ENCODE results near the gene UBASH3A.

UBASH3A gene

GRCh38 chr21:42424914-42425541 lies 21.3 kb downstream of the UBASH3A start:
- TF ChIP-seq TEAD4 (IDR thresholded peaks at IDR 0.05) (no peak), FOXM1 (IDR thresholded peaks at IDR 0.05; ENCODE audit: borderline replicate concordance, low read depth) (no peak), YY1 (IDR thresholded peaks at IDR 0.05; ENCODE audit: low read depth) (no peak), MAX (IDR thresholded peaks at IDR 0.05) (no peak), TCF12 (IDR thresholded peaks at IDR 0.05; ENCODE audit: low read depth) (no peak), ZBTB7A (IDR thresholded peaks at IDR 0.05; ENCODE audit: low read depth) (no peak), EGR1 (IDR thresholded peaks at IDR 0.05) (no peak), TAF1 (IDR thresholded peaks at IDR 0.05; ENCODE audit: low read depth) (no peak), RAD21 (IDR thresholded peaks at IDR 0.05; ENCODE audit: low read depth) (no peak)

- TF ChIP-seq CREB1 (IDR thresholded peaks at IDR 0.05; ENCODE audit: low read depth) (no peak), YY1 (IDR thresholded peaks at IDR 0.05; ENCODE audit: low read depth) (no peak), EGR1 (IDR thresholded peaks at IDR 0.05) (no peak), TCF12 (IDR thresholded peaks at IDR 0.05; ENCODE audit: low read depth) (no peak), USF1 (IDR thresholded peaks at IDR 0.05) (no peak), TEAD4 (IDR thresholded peaks at IDR 0.05) (no peak)
These were observed 21.9 kb downstream of the UBASH3A start for GRCh38 chr21:42425591-42425990.

GRCh38 chr21:42426424-42426823 lies 22.7 kb downstream of the UBASH3A start:
- TF ChIP-seq FOXM1 (IDR thresholded peaks at IDR 0.05; ENCODE audit: borderline replicate concordance, low read depth) (no peak), USF1 (IDR thresholded peaks at IDR 0.05) (no peak), EP300 (IDR thresholded peaks at IDR 0.05; ENCODE audit: borderline replicate concordance) (no peak), TAF1 (IDR thresholded peaks at IDR 0.05; ENCODE audit: low read depth) (no peak), NFIC (IDR thresholded peaks at IDR 0.05) (no peak)

GRCh38 chr21:42426876-42427480 lies 23.3 kb downstream of the UBASH3A start:
- TF ChIP-seq NFIC (IDR thresholded peaks at IDR 0.05) = no peak
- no peak for TF ChIP-seq FOXM1 (IDR thresholded peaks at IDR 0.05; ENCODE audit: borderline replicate concordance, low read depth)
- no peak for TF ChIP-seq TAF1 (IDR thresholded peaks at IDR 0.05; ENCODE audit: low read depth)
- TF ChIP-seq RAD21 (IDR thresholded peaks at IDR 0.05; ENCODE audit: low read depth) = no peak
- TF ChIP-seq EP300 (IDR thresholded peaks at IDR 0.05; ENCODE audit: borderline replicate concordance) = no peak
- TF ChIP-seq TEAD4 (IDR thresholded peaks at IDR 0.05) = no peak
- no peak for TF ChIP-seq USF1 (IDR thresholded peaks at IDR 0.05)

- TF ChIP-seq MAX (IDR thresholded peaks at IDR 0.05) (no peak), YY1 (IDR thresholded peaks at IDR 0.05; ENCODE audit: low read depth) (no peak), EGR1 (IDR thresholded peaks at IDR 0.05) (no peak), CEBPB (IDR thresholded peaks at IDR 0.05) (no peak), EP300 (IDR thresholded peaks at IDR 0.05; ENCODE audit: borderline replicate concordance) (no peak), TCF12 (IDR thresholded peaks at IDR 0.05; ENCODE audit: low read depth) (no peak), CREB1 (IDR thresholded peaks at IDR 0.05; ENCODE audit: low read depth) (no peak), NFIC (IDR thresholded peaks at IDR 0.05) (no peak), TEAD4 (IDR thresholded peaks at IDR 0.05) (no peak), TAF1 (IDR thresholded peaks at IDR 0.05; ENCODE audit: low read depth) (no peak), RAD21 (IDR thresholded peaks at IDR 0.05; ENCODE audit: low read depth) (no peak), USF1 (IDR thresholded peaks at IDR 0.05) (no peak)
These were observed 24.2 kb downstream of the UBASH3A start for GRCh38 chr21:42427809-42428419.

- TF ChIP-seq CEBPB (IDR thresholded peaks at IDR 0.05) = no peak
- TF ChIP-seq TEAD4 (IDR thresholded peaks at IDR 0.05) = no peak
- TF ChIP-seq EGR1 (IDR thresholded peaks at IDR 0.05) = no peak
- no peak for TF ChIP-seq RAD21 (IDR thresholded peaks at IDR 0.05; ENCODE audit: low read depth)
- no peak for TF ChIP-seq EP300 (IDR thresholded peaks at IDR 0.05; ENCODE audit: borderline replicate concordance)
- TF ChIP-seq USF1 (IDR thresholded peaks at IDR 0.05) = no peak
- no peak for TF ChIP-seq NFIC (IDR thresholded peaks at IDR 0.05)
- no peak for TF ChIP-seq CREB1 (IDR thresholded peaks at IDR 0.05; ENCODE audit: low read depth)
- TF ChIP-seq YY1 (IDR thresholded peaks at IDR 0.05; ENCODE audit: low read depth) = no peak
- TF ChIP-seq TCF12 (IDR thresholded peaks at IDR 0.05; ENCODE audit: low read depth) = no peak
- no peak for TF ChIP-seq TAF1 (IDR thresholded peaks at IDR 0.05; ENCODE audit: low read depth)
- TF ChIP-seq ZBTB7A (IDR thresholded peaks at IDR 0.05; ENCODE audit: low read depth) = no peak
- no peak for TF ChIP-seq MAX (IDR thresholded peaks at IDR 0.05)
- TF ChIP-seq REST (IDR thresholded peaks at IDR 0.05; ENCODE audit: low read depth) = no peak
- TF ChIP-seq FOXM1 (IDR thresholded peaks at IDR 0.05; ENCODE audit: borderline replicate concordance, low read depth) = no peak
These were observed 25.3 kb downstream of the UBASH3A start for GRCh38 chr21:42429021-42429420.
